ENCODE measurements around the gene FGF8. TPM values are rescaled to one million over a fixed set of nuclear protein-coding genes. Genes with fewer than 3 reads are reported as not detected.
"Not testable (repeated sequence)": the region's sequence is repeated elsewhere in the genome, so short reads cannot be mapped to it uniquely, and the experiment has no call there.

FGF8 gene
- total and polyA plus RNA-seq, 5 experiments from 2014 or later, result not detected

- DNase-seq, result no peak
- H3K4me1 Mint-ChIP-seq, result peaks cover 15 to 42% (median 39%) of the 10 kb centered on the region in 4 donors
- no peak overlapping the region for H3K4me3 Mint-ChIP-seq
- ATAC-seq, result no peak
- POLR2A ChIA-PET, result interaction anchor here (0.6 to 0.7 kb wide), 2 partner anchors 24 to 65 kb away, joined by 3 to 7 read pairs; no protein-coding TSS in a partner anchor
- H3K9me3 Mint-ChIP-seq, result no peaks in the 10 kb centered on the region
- H3K36me3 Mint-ChIP-seq, result peaks cover 6 to 91% (median 19%) of the 10 kb centered on the region in 3 donors
- H3K27ac Mint-ChIP-seq, result peak overlapping the region in 1 of 10 donors; percentile 28
- no peaks in the 10 kb centered on the region for H3K27me3 Mint-ChIP-seq
Measured at GRCh38 chr10:101803511-101803910, 27.6 kb upstream of the FGF8 start.

GRCh38 chr10:101797403-101798059 lies 21.6 kb upstream of the FGF8 start:
- no peak for DNase-seq
- peaks cover 20 to 45% (median 41%) of the 10 kb centered on the region in 4 donors for H3K4me1 Mint-ChIP-seq
- H3K4me3 Mint-ChIP-seq, result no peak overlapping the region
- H3K27me3 Mint-ChIP-seq, result no peaks in the 10 kb centered on the region
- POLR2A ChIA-PET, result interaction anchor here (0.7 to 2.3 kb wide), 4 partner anchors 21 to 104 kb away, joined by 3 to 9 read pairs (median 5); partner anchors contain the start of gene OGA
- peak overlapping the region in 3 of 10 donors; percentile 1 to 38 (median 15) for H3K27ac Mint-ChIP-seq
- peaks cover 6 to 98% (median 31%) of the 10 kb centered on the region in 3 donors for H3K36me3 Mint-ChIP-seq
- H3K9me3 Mint-ChIP-seq, result no peaks in the 10 kb centered on the region
- ATAC-seq, result no peak

GRCh38 chr10:101793526-101793925 lies 17.6 kb upstream of the FGF8 start:
- Mint-ChIP-seq H3K27me3 (no peaks in the 10 kb centered on the region), H3K36me3 (peaks cover 0 to 93% (median 21%) of the 10 kb centered on the region in 3 donors), H3K27ac (peak overlapping the region in 1 of 10 donors; percentile 31), H3K4me3 (no peak overlapping the region), H3K9me3 (no peaks in the 10 kb centered on the region), H3K4me1 (peaks cover 9 to 24% (median 15%) of the 10 kb centered on the region in 4 donors)
- DNase-seq (no peak), ATAC-seq (no peak)
- POLR2A ChIA-PET, result interaction anchor here (1.1 kb wide), 1 partner anchor 25 kb away, joined by 5 read pairs; the partner anchor contains the start of gene OGA

- H3K4me3 Mint-ChIP-seq, result no peak overlapping the region
- ATAC-seq (no peak), DNase-seq (no peak)
- H3K36me3 Mint-ChIP-seq, result peaks cover 6 to 91% (median 23%) of the 10 kb centered on the region in 3 donors
- no peaks in the 10 kb centered on the region for H3K9me3 Mint-ChIP-seq
- H3K27me3 Mint-ChIP-seq, result no peaks in the 10 kb centered on the region
- POLR2A ChIA-PET, result no interaction called here
- peak overlapping the region in 2 of 10 donors; percentile 15 to 56 for H3K27ac Mint-ChIP-seq
- peaks cover 11 to 20% (median 16%) of the 10 kb centered on the region in 4 donors for H3K4me1 Mint-ChIP-seq
Measured at GRCh38 chr10:101789686-101790085, 13.8 kb upstream of the FGF8 start.

GRCh38 chr10:101789231-101789630 lies 13.3 kb upstream of the FGF8 start:
- H3K9me3 Mint-ChIP-seq, ATAC-seq, POLR2A ChIA-PET, DNase-seq, H3K27me3 Mint-ChIP-seq, H3K4me3 Mint-ChIP-seq: not testable (repeated sequence)
- peak overlapping the region in 1 of 10 donors; percentile 15 for H3K27ac Mint-ChIP-seq
- peaks cover 6 to 90% (median 19%) of the 10 kb centered on the region in 3 donors for H3K36me3 Mint-ChIP-seq
- H3K4me1 Mint-ChIP-seq, result peaks cover 13 to 24% (median 20%) of the 10 kb centered on the region in 4 donors

GRCh38 chr10:101785801-101786200 lies 9.9 kb upstream of the FGF8 start:
- H3K27me3 Mint-ChIP-seq, result no peaks in the 10 kb centered on the region
- peak overlapping the region in 7 of 10 donors; percentile 11 to 90 (median 51) for H3K27ac Mint-ChIP-seq
- no peaks in the 10 kb centered on the region for H3K9me3 Mint-ChIP-seq
- DNase-seq (no peak), ATAC-seq (no peak)
- POLR2A ChIA-PET, result interaction anchor here (1.5 kb wide), 1 partner anchor 29 kb away, joined by 4 read pairs; no protein-coding TSS in a partner anchor
- H3K36me3 Mint-ChIP-seq, result peaks cover 6 to 61% (median 8%) of the 10 kb centered on the region in 3 donors
- H3K4me1 Mint-ChIP-seq, result peaks cover 28 to 56% (median 53%) of the 10 kb centered on the region in 4 donors
- H3K4me3 Mint-ChIP-seq, result no peak overlapping the region

GRCh38 chr10:101784558-101784957 lies 8.6 kb upstream of the FGF8 start:
- peak overlapping the region in 9 of 10 donors; percentile 94 to 100 (median 100) for H3K4me3 Mint-ChIP-seq
- H3K27me3 Mint-ChIP-seq, result peaks cover 0 to under 1% (median 0%) of the 10 kb centered on the region in 5 donors
- no peak for ATAC-seq
- no peaks in the 10 kb centered on the region for H3K9me3 Mint-ChIP-seq
- no peak for DNase-seq
- peaks cover 30 to 63% (median 57%) of the 10 kb centered on the region in 4 donors for H3K4me1 Mint-ChIP-seq
- POLR2A ChIA-PET, result interaction anchor here (0.5 to 5.3 kb wide), 4 partner anchors 31 to 706 kb away, joined by 3 to 29 read pairs (median 7); partner anchors contain the start of gene OGA
- peaks cover 6 to 51% (median 7%) of the 10 kb centered on the region in 3 donors for H3K36me3 Mint-ChIP-seq
- H3K27ac Mint-ChIP-seq, result peak overlapping the region; percentile 90 to 99 (median 97)

- Mint-ChIP-seq H3K27me3 (peaks cover 4 to 9% (median 7%) of the 10 kb centered on the region in 5 donors), H3K36me3 (peaks cover 6 to 46% (median 7%) of the 10 kb centered on the region in 3 donors), H3K27ac (peak overlapping the region; percentile 90 to 99 (median 97)), H3K9me3 (no peaks in the 10 kb centered on the region), H3K4me3 (peak overlapping the region; percentile 94 to 100 (median 100)), H3K4me1 (peaks cover 37 to 72% (median 62%) of the 10 kb centered on the region in 4 donors)
- ATAC-seq (no peak), DNase-seq (no peak)
- POLR2A ChIA-PET, result interaction anchor here (0.6 to 5.3 kb wide), 8 partner anchors 10 to 338 kb away, joined by 3 to 29 read pairs (median 4); partner anchors contain the start of genes FBXW4 and OGA
Measured at GRCh38 chr10:101783736-101784118, 7.8 kb upstream of the FGF8 start.

GRCh38 chr10:101782811-101783735 lies 7.2 kb upstream of the FGF8 start, which contains the start of gene NPM3:
Gene NPM3, minus strand, starts transcription at chr10:101783446. Its CDS starts 56 bp downstream, at chr10:101783390.
- peak; percentile 77 to 80 for ATAC-seq
- POLR2A ChIA-PET, result interaction anchor here (0.6 to 5.3 kb wide), 9 partner anchors 9 to 339 kb away, joined by 3 to 29 read pairs (median 3); partner anchors contain the start of genes FBXW4 and OGA

GRCh38 chr10:101781984-101782810 lies 6.3 kb upstream of the FGF8 start:
- no peaks in the 10 kb centered on the region for H3K9me3 Mint-ChIP-seq

More at GRCh38 chr10:101782811-101783735, 7.2 kb upstream of the FGF8 start, which contains the start of gene NPM3:
- Mint-ChIP-seq H3K27me3 (peaks cover 4 to 16% (median 9%) of the 10 kb centered on the region in 5 donors), H3K4me3 (peak within 1 kb of the TSS; percentile 94 to 100 (median 100)), H3K4me1 (peaks cover 37 to 74% (median 64%) of the 10 kb centered on the region in 4 donors), H3K36me3 (peaks cover 6 to 44% (median 7%) of the 10 kb centered on the region in 3 donors), H3K27ac (peak within 1 kb of the TSS; percentile 90 to 99 (median 97)), H3K9me3 (no peaks in the 10 kb centered on the region)
- peak; percentile 70 to 87 (median 76) for DNase-seq

GRCh38 chr10:101781655-101781983 lies 5.7 kb upstream of the FGF8 start:
- Mint-ChIP-seq H3K4me3 (peak overlapping the region; percentile 76 to 100 (median 100)), H3K9me3 (peaks cover 0 to 3% (median 0%) of the 10 kb centered on the region in 9 donors), H3K27me3 (peaks cover 13 to 30% (median 22%) of the 10 kb centered on the region in 5 donors), H3K36me3 (peaks cover 0 to 29% (median 0%) of the 10 kb centered on the region in 3 donors), H3K27ac (peak overlapping the region in 7 of 10 donors; percentile 5 to 88 (median 76)), H3K4me1 (peaks cover 37 to 77% (median 61%) of the 10 kb centered on the region in 4 donors)
- DNase-seq (no peak), ATAC-seq (no peak)
- POLR2A ChIA-PET, result interaction anchor here (0.9 to 5.3 kb wide), 6 partner anchors 15 to 87 kb away, joined by 3 to 29 read pairs (median 4); partner anchors contain the start of genes FBXW4 and OGA

More at GRCh38 chr10:101781984-101782810, 6.3 kb upstream of the FGF8 start:
- DNase-seq (no peak), ATAC-seq (no peak)
- POLR2A ChIA-PET, result interaction anchor here (0.9 to 5.3 kb wide), 5 partner anchors 35 to 87 kb away, joined by 3 to 29 read pairs (median 4); partner anchors contain the start of genes FBXW4 and OGA
- Mint-ChIP-seq H3K4me1 (peaks cover 35 to 71% (median 61%) of the 10 kb centered on the region in 4 donors), H3K36me3 (peaks cover 1 to 35% (median 1%) of the 10 kb centered on the region in 3 donors), H3K27me3 (peaks cover 12 to 24% (median 17%) of the 10 kb centered on the region in 5 donors), H3K27ac (peak overlapping the region in 9 of 10 donors; percentile 90 to 99 (median 97)), H3K4me3 (peak overlapping the region; percentile 94 to 100 (median 100))
